Omental fat pad (tissue), 4 donors: ENCODE data around the gene SP140. TPM values are rescaled to one million over a fixed set of nuclear protein-coding genes. Genes with fewer than 3 reads are reported as not detected.

Experiments
- ATAC-seq: fragments of 150-250 bp; one replicate; pipeline ENCODE4 v1.9.1; 2016; ENCODE audit warnings: mild to moderate bottlenecking, moderate library complexity; ENCODE audit not compliant: low FRiP score
- DNase-seq: peaks from one replicate; pipeline ENCODE4 v3.0.0-alpha.2; 2019; ENCODE audit warnings: low spot score
- total RNA-seq, 4 donors: library from RNA; depleted of rRNA; stranded (reverse); fragments of >200 nt; gene quantifications; one replicate each; pipeline ENCODE4 v1.1.0, GENCODE V29; 2016
- TF ChIP-seq, protein P1 (sequence below), 3 donors: fragments of 450-650 bp; IDR thresholded peaks; one replicate each; pipeline ENCODE4 v1.5.1; 2016 to 2017; ENCODE audit warnings: antibody characterized with exemption in 3 of 3, mild to moderate bottlenecking in 3 of 3, moderate library complexity in 2 of 3

SP140 gene
- total RNA-seq, 4 donors from 2014 or later = 2.1 to 9.7 (median 5.4) TPM

DNA sequence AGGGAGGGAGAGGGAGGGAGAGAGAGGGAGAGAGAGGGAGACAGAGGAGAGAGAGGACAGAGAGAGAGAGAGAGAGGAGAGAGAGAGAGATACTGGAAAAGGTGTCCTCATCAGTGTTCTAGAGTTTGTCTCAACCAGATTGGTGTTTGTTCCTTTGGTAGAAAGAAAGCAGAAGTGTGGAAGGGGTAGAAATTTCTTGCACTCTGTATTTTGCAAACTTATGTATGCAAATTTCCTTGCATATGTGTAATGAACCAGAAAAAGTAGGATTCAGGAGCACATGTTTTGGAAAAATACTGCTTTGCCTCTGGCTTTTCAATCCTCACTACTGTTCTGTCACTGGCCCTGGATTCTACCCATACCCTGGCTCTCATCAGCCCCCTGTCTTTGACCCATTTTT lies 1.1 kb upstream of the SP140 start:
- TF ChIP-seq, protein P1, sequence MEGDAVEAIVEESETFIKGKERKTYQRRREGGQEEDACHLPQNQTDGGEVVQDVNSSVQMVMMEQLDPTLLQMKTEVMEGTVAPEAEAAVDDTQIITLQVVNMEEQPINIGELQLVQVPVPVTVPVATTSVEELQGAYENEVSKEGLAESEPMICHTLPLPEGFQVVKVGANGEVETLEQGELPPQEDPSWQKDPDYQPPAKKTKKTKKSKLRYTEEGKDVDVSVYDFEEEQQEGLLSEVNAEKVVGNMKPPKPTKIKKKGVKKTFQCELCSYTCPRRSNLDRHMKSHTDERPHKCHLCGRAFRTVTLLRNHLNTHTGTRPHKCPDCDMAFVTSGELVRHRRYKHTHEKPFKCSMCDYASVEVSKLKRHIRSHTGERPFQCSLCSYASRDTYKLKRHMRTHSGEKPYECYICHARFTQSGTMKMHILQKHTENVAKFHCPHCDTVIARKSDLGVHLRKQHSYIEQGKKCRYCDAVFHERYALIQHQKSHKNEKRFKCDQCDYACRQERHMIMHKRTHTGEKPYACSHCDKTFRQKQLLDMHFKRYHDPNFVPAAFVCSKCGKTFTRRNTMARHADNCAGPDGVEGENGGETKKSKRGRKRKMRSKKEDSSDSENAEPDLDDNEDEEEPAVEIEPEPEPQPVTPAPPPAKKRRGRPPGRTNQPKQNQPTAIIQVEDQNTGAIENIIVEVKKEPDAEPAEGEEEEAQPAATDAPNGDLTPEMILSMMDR (IDR thresholded peaks at IDR 0.05) = no peak
- DNase-seq (no peak), ATAC-seq (no peak)

GRCh38 chr2:230226051-230226551 lies 565 bp downstream of the SP140 start:
- TF ChIP-seq, protein P1 (IDR thresholded peaks at IDR 0.05) = no peak
- ATAC-seq = no peak

DNA sequence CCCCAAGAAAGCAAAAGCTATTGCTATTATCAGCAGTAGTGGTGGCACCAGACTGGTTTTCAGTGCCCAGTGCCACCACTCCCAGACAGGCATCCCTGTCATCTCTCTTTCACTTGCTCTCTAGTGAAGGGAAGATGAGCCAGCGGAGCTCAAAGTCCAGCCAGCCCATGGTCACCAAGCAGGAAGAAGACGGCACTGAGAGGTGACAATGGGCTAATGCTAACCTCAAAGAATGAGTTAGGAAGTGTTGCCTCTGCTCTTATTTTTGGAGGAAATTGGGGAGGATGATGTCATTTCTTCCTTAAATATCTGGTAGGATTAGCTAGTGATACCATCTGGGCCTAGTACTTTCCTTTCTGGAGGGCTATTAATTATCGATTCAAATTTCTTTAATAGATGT lies 1.7 kb downstream of the SP140 start:
- ATAC-seq = no peak
- DNase-seq = no peak
- TF ChIP-seq, protein P1 (IDR thresholded peaks at IDR 0.05) = no peak

More at GRCh38 chr2:230226051-230226551, 565 bp downstream of the SP140 start:
- DNase-seq = no peak

DNA sequence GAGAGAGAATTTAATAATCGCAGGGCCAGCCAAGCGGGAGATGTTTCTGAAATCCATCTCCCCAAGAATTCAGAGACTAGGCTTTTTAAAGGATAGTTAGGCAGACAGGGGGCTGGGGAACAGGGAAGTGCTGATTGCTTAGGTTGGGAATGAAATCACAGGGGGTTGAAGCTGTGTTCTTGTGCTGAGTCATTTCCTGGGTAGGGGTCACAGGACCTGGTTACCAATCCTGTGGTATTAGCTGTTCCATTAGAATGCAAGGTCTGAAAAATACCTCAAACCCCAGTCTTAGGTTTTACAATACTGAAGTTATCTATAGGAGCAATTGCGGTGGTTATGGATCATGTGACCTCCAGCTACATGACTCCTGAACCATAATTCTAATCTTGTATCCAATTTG lies 4.6 kb downstream of the SP140 start:
- DNase-seq = no peak
- TF ChIP-seq, protein P1 (IDR thresholded peaks at IDR 0.05) = no peak
- no peak for ATAC-seq

GRCh38 chr2:230230496-230231200 lies 5.1 kb downstream of the SP140 start:
- no peak for DNase-seq
- no peak for ATAC-seq
- TF ChIP-seq, protein P1 (IDR thresholded peaks at IDR 0.05) = no peak

GRCh38 chr2:230231251-230231650 lies 5.7 kb downstream of the SP140 start:
- ATAC-seq = no peak
- TF ChIP-seq, protein P1 (IDR thresholded peaks at IDR 0.05) = no peak
- no peak for DNase-seq

DNA sequence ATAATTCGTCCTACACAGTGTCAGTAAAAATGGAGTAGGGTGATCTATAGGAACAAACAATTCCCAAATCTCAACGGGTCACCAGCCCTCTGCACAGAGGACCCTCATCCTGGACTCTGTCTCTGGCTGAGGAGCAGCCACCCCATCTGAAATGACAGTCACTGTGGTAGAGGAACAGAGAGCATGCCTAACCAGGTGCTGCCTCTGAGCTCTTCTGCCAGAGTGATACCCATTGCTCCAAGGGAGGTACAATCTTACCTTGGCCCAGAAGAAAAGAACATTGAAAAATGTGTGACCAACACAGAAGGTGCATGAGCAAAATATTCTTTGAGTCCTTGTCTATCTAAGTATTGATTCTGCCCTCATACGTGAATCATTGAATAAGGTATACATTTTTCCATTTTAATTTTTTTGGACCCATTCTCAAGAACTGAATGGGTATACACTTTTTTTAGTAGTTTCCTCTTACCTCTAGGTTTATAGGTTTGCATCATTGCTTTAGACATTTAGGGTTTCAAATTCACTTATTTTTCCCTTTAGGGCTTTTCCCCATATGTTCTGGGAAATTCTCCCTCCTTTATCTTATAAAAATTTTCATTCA lies 8.7 kb downstream of the SP140 start:
- TF ChIP-seq, protein P1 (IDR thresholded peaks at IDR 0.05) = no peak
- ATAC-seq (no peak), DNase-seq (no peak)
